Kidney epithelial cell (primary cell): ENCODE measurements around the gene GLIS1. TPM values are rescaled to one million over a fixed set of nuclear protein-coding genes. Genes with fewer than 3 reads are reported as not detected.

Source experiments
- DNase-seq: peaks from one replicate; pipeline ENCODE4 v3.0.0-alpha.2; 2010; ENCODE audit warnings: low read depth
- H3K27me3 ChIP-seq: 2 replicates; pipeline ENCODE4 v1.6.0; 2011; ENCODE audit warnings: low read length; ENCODE audit not compliant: control insufficient read depth, insufficient read depth
- H3K36me3 ChIP-seq: 2 replicates; pipeline ENCODE4 v1.5.1; 2011; ENCODE audit warnings: low read length; ENCODE audit not compliant: control insufficient read depth, insufficient read depth
- H3K4me3 ChIP-seq: 2 replicates; pipeline ENCODE4 v1.5.1; 2011; ENCODE audit warnings: low read depth, mild to moderate bottlenecking, control low read depth, low read length
- total RNA-seq: library from RNA; depleted of rRNA; stranded (reverse); fragments of >200 nt; gene quantifications from 2 replicates; pipeline ENCODE4 v1.2.3, GENCODE V29; 2015
- TF ChIP-seq, protein P1 (sequence below): IDR thresholded peaks from 2 replicates; pipeline ENCODE4 v1.5.1; 2011; ENCODE audit warnings: mild to moderate bottlenecking, moderate library complexity, low read length, control low read depth, inconsistent platforms; ENCODE audit not compliant: insufficient read depth, poor library complexity, severe bottlenecking

The GLIS1 gene
- total RNA-seq, 1 donor from 2014 or later, result 0.63 TPM

- no peak for DNase-seq
- Histone ChIP-seq H3K27me3 (peaks cover 12% of the 10 kb centered on the region), H3K4me3 (no peak overlapping the region), H3K36me3 (no peaks in the 10 kb centered on the region)
- TF ChIP-seq, protein P1, sequence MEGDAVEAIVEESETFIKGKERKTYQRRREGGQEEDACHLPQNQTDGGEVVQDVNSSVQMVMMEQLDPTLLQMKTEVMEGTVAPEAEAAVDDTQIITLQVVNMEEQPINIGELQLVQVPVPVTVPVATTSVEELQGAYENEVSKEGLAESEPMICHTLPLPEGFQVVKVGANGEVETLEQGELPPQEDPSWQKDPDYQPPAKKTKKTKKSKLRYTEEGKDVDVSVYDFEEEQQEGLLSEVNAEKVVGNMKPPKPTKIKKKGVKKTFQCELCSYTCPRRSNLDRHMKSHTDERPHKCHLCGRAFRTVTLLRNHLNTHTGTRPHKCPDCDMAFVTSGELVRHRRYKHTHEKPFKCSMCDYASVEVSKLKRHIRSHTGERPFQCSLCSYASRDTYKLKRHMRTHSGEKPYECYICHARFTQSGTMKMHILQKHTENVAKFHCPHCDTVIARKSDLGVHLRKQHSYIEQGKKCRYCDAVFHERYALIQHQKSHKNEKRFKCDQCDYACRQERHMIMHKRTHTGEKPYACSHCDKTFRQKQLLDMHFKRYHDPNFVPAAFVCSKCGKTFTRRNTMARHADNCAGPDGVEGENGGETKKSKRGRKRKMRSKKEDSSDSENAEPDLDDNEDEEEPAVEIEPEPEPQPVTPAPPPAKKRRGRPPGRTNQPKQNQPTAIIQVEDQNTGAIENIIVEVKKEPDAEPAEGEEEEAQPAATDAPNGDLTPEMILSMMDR, result no peak
Measured at GRCh38 chr1:53655931-53656746, 82.8 kb downstream of the GLIS1 start.

DNA sequence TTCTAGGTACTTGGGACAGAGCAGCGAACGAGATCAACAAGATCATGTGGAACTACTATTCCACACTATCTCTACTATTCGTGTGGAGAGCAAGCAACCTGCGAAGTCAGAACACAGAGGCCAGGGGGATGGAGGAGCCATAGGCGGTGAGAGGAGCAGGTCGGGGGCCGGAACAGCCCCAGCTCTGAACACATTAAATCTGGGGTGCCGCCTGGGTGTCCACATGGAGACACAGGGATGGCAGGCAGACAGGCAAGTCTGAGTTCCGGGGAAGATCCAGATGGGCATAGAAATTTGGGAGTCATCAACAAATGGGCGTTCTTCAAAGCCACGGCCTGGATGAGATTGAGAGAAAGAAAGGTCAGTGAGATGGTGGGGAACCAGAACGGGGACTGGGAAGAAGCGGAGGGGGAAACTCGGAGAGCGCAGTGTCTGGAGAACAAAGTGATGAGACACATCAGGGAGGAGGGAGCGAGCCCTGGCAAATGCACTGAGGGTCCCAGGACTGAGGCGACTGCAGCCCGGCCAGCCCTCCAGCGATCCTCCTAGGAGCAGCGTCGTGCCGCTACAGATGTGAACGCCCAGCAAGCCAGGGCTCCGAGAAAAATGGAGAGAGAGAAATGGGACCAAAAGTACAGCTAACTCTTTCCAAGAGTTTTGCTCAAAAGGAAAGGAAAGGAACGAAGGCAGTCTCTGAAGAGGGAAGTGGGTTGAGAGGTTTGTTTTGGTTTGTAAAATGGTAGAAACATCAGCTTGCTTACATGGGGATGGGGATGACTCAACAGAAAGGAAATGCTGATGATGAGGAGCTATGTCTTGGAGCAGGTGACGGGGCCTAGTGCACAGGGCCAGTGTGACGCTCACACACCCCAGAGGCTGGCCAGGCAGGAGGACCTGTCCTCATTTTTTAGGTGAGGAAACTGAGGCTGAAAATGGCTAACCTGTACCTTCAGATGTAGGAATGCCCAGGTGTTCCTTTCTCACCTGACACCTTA is 84.5 kb downstream of the GLIS1 start:
- H3K4me3 ChIP-seq, result no peak overlapping the region
- TF ChIP-seq, protein P1, result no peak
- H3K27me3 ChIP-seq, result peaks cover 12% of the 10 kb centered on the region
- no peaks in the 10 kb centered on the region for H3K36me3 ChIP-seq
- no peak for DNase-seq

GRCh38 chr1:53653631-53654030 is 85.3 kb downstream of the GLIS1 start:
- H3K4me3 ChIP-seq, result no peak overlapping the region
- TF ChIP-seq, protein P1, result no peak
- H3K36me3 ChIP-seq, result no peaks in the 10 kb centered on the region
- DNase-seq, result no peak
- peaks cover 12% of the 10 kb centered on the region for H3K27me3 ChIP-seq

DNA sequence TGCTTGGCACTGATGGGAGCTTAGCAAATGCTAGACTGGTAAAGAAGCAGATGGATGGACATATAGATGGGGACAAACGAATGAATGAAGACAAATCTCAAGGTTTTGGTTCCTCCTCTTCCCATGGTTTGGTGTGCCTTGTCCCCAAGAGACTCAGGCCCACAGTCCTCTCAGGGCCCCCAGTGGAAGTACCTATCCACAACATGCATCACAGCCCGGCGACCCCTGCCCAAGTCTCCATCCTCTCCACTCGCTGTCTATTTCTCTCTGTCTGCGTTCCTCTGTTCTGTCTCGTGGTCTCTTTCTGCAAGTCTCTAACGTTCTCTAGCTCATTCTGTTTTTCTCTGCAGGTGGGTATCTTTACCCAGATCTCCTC is 85.8 kb downstream of the GLIS1 start:
- Histone ChIP-seq H3K36me3 (no peaks in the 10 kb centered on the region), H3K27me3 (peaks cover 9% of the 10 kb centered on the region), H3K4me3 (no peak overlapping the region)
- TF ChIP-seq, protein P1, result no peak
- no peak for DNase-seq

- no peak for DNase-seq
- H3K4me3 ChIP-seq, result no peak overlapping the region
- peaks cover 8% of the 10 kb centered on the region for H3K27me3 ChIP-seq
- H3K36me3 ChIP-seq, result no peaks in the 10 kb centered on the region
- TF ChIP-seq, protein P1, result no peak
Measured at GRCh38 chr1:53652441-53653199, 86.3 kb downstream of the GLIS1 start.
